ENCODE results near the gene MOB3C.

MOB3C gene

GRCh38 chr1:46646331-46646730, 29.7 kb upstream of the MOB3C start:
- TF ChIP-seq CTCF (IDR thresholded peaks at IDR 0.05; ENCODE audit: extremely low read depth, missing control alignments) = no peak
- DNase-seq (ENCODE audit: low spot score) = no peak

- no peak for DNase-seq (ENCODE audit: low spot score)
- no peak for TF ChIP-seq CTCF (IDR thresholded peaks at IDR 0.05; ENCODE audit: extremely low read depth, missing control alignments)
Observed at GRCh38 chr1:46645815-46646214, 29.2 kb upstream of the MOB3C start.

GRCh38 chr1:46643368-46643775, 26.8 kb upstream of the MOB3C start:
- no peak for DNase-seq (ENCODE audit: low spot score)

DNA sequence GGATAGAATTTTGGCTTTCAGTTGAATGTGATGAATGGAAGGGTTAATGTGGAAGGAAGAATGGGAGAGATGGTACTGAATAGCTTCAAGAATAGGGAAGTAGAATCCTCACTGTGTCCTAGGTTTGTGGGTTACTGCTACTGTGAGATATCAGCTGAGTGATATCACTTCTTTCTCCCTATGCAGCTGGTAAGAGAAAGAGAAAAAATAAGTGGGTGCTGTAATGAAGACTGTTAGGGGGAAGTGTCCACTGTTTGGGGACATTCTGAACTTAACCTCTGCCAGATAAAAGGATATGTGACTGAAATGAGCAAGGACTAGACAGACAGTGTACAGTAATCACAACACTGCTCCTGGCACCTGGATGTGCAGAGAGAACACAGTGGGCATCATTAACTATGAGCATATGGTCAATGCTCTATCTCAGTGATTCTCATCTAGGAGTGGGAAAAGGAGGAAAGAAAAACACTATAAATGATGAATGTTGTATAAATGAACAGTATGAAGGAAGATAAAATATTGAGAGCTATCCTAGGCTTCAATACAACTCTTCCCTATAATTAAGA, 25.6 kb upstream of the MOB3C start:
- no peak for TF ChIP-seq CTCF (IDR thresholded peaks at IDR 0.05; ENCODE audit: extremely low read depth, missing control alignments)
- no peak for DNase-seq (ENCODE audit: low spot score)

More at GRCh38 chr1:46643368-46643775, 26.8 kb upstream of the MOB3C start:
- no peak for TF ChIP-seq CTCF (IDR thresholded peaks at IDR 0.05; ENCODE audit: extremely low read depth, missing control alignments)

GRCh38 chr1:46639547-46639946, 22.9 kb upstream of the MOB3C start:
- DNase-seq (ENCODE audit: low spot score) = no peak
- TF ChIP-seq CTCF (IDR thresholded peaks at IDR 0.05; ENCODE audit: extremely low read depth, missing control alignments) = no peak

DNA sequence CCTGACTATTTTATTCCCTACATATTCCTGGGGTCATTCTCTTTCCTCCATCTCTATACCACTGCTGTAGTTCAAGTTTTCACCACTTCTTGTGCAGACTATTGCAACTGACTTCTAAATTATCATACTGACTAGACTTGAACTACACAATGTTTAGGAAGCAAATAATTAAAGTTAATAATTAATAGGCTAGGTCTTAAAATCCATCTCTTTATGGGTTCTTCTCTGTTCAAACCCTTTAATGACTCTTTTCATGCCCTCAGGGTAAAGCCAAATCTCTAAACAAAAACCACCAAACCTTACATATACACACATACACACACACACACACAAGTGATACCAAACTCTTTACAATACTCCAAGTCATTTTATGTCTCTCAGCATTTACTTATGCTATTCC, 22.3 kb upstream of the MOB3C start:
- no peak for TF ChIP-seq CTCF (IDR thresholded peaks at IDR 0.05; ENCODE audit: extremely low read depth, missing control alignments)
- DNase-seq (ENCODE audit: low spot score) = no peak

- DNase-seq (ENCODE audit: low spot score) = no peak
- no peak for TF ChIP-seq CTCF (IDR thresholded peaks at IDR 0.05; ENCODE audit: extremely low read depth, missing control alignments)
Observed at GRCh38 chr1:46637444-46638083, 21.0 kb upstream of the MOB3C start.
